Right lobe of liver (tissue), 4 donors: ENCODE data around the gene SLC12A9.

ENCODE experiments used
- POLR2A ChIP-seq: fragments of 450-650 bp; IDR thresholded peaks from one replicate; pipeline ENCODE4 v1.6.1; 2017; ENCODE audit warnings: antibody characterized with exemption, mild to moderate bottlenecking
- TF ChIP-seq, protein P1 (sequence below), 4 donors: fragments of 200-600 bp in 3 of 4; fragments of 450-650 bp in 1 of 4; IDR thresholded peaks; one replicate each; pipeline versions ENCODE4 v1.5.1 to v1.8.0; 2016 to 2022; ENCODE audit warnings: antibody characterized with exemption in 4 of 4, mild to moderate bottlenecking in 2 of 4
- donor health status: DM: no; HTN: no; CAD: no.
- donor health status: DM: no; HTN: no; CAD: no.
- donor health status: DM: no; HTN: yes; CAD: no.

DNA sequence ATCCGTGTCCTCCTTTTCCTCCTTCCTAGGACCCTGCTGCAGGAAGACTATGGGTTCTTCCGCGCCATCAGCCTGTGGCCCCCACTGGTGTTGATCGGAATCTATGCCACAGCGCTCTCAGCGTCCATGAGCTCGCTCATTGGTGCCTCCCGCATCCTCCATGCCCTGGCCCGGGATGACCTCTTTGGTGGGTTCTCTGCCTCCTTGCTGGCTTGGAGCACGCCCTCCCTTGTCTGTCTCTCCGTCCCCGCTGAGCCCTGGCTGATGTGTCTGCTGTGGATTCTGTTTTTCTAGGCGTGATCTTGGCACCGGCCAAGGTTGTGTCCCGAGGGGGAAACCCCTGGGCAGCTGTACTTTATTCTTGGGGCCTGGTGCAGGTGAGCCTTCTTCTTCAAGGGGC, 7.3 kb downstream of the SLC12A9 start:
- TF ChIP-seq, protein P1, sequence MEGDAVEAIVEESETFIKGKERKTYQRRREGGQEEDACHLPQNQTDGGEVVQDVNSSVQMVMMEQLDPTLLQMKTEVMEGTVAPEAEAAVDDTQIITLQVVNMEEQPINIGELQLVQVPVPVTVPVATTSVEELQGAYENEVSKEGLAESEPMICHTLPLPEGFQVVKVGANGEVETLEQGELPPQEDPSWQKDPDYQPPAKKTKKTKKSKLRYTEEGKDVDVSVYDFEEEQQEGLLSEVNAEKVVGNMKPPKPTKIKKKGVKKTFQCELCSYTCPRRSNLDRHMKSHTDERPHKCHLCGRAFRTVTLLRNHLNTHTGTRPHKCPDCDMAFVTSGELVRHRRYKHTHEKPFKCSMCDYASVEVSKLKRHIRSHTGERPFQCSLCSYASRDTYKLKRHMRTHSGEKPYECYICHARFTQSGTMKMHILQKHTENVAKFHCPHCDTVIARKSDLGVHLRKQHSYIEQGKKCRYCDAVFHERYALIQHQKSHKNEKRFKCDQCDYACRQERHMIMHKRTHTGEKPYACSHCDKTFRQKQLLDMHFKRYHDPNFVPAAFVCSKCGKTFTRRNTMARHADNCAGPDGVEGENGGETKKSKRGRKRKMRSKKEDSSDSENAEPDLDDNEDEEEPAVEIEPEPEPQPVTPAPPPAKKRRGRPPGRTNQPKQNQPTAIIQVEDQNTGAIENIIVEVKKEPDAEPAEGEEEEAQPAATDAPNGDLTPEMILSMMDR (IDR thresholded peaks at IDR 0.05) = no peak
- no peak for TF ChIP-seq POLR2A
